BE2C (cell line): ENCODE measurements around the gene PRSS22.

ENCODE experiments used
- DNase-seq: peaks from one replicate; pipeline ENCODE4 v3.0.0-alpha.2; 2020
- H3K27me3 ChIP-seq: fragments of 250-450 bp; sonication (Bioruptor Pico); 2 replicates; pipeline ENCODE4 v1.5.1; 2020; ENCODE audit warnings: mild to moderate bottlenecking
- H3K36me3 ChIP-seq: fragments of 250-450 bp; sonication (Bioruptor Pico); 2 replicates; pipeline ENCODE4 v1.5.1; 2020; ENCODE audit warnings: mild to moderate bottlenecking
- H3K4me1 ChIP-seq: fragments of 250-450 bp; sonication (Bioruptor Pico); 2 replicates; pipeline ENCODE4 v1.5.1; 2020
- H3K4me3 ChIP-seq: 2 replicates; pipeline ENCODE4 v1.5.1; 2011; ENCODE audit warnings: low read depth, low read length
- H3K9me3 ChIP-seq: fragments of 250-450 bp; sonication (Bioruptor Pico); 2 replicates; pipeline ENCODE4 v1.5.1; 2020
- TF ChIP-seq, protein P1 (sequence below): IDR thresholded peaks from 2 replicates; pipeline ENCODE4 v1.5.1; 2012; ENCODE audit warnings: mild to moderate bottlenecking, low read depth, low read length

Gene PRSS22

GRCh38 chr16:2815299-2815771 is 42.6 kb downstream of the PRSS22 start:
- no peak for DNase-seq
- Histone ChIP-seq H3K27me3 (0 out of 2 replicates have a peak, but pooled peaks cover 3% of the 10 kb centered on the region), H3K36me3 (no peaks in the 10 kb centered on the region), H3K9me3 (no peaks in the 10 kb centered on the region), H3K4me1 (no peaks in the 10 kb centered on the region), H3K4me3 (no peak overlapping the region)
- TF ChIP-seq, protein P1, sequence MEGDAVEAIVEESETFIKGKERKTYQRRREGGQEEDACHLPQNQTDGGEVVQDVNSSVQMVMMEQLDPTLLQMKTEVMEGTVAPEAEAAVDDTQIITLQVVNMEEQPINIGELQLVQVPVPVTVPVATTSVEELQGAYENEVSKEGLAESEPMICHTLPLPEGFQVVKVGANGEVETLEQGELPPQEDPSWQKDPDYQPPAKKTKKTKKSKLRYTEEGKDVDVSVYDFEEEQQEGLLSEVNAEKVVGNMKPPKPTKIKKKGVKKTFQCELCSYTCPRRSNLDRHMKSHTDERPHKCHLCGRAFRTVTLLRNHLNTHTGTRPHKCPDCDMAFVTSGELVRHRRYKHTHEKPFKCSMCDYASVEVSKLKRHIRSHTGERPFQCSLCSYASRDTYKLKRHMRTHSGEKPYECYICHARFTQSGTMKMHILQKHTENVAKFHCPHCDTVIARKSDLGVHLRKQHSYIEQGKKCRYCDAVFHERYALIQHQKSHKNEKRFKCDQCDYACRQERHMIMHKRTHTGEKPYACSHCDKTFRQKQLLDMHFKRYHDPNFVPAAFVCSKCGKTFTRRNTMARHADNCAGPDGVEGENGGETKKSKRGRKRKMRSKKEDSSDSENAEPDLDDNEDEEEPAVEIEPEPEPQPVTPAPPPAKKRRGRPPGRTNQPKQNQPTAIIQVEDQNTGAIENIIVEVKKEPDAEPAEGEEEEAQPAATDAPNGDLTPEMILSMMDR, result no peak

- no peak for DNase-seq
- H3K27me3 ChIP-seq, result peaks cover 7% of the 10 kb centered on the region
- no peaks in the 10 kb centered on the region for H3K9me3 ChIP-seq
- no peaks in the 10 kb centered on the region for H3K4me1 ChIP-seq
- TF ChIP-seq, protein P1, result no peak
- no peak overlapping the region for H3K4me3 ChIP-seq
- H3K36me3 ChIP-seq, result no peaks in the 10 kb centered on the region
These were observed 43.2 kb downstream of the PRSS22 start for GRCh38 chr16:2814551-2815298.

DNA sequence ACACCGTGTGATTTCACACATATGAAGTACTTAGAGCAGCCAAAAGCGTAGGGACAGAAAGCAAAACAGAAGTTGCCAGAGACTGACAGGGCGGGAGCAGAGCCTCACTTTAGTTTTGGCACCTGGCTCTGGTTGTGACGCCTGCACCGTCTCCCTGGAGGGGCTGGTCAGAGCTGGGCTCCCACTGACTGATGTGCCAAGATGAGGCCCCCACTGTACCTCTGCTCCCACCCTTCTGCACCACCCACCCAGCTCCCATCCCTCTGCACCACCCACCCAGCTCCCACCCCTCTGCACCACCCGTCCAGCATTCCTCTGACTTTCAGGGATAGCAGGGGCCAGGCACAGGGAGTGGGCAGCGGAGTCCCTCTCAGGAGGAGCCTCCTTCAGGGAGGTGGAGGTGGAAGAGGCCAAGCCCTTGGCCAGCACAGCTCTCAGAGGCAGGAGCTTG is 44.2 kb downstream of the PRSS22 start:
- no peak for DNase-seq
- Histone ChIP-seq H3K4me3 (no peak overlapping the region), H3K36me3 (no peaks in the 10 kb centered on the region), H3K9me3 (no peaks in the 10 kb centered on the region), H3K27me3 (peaks cover 11% of the 10 kb centered on the region), H3K4me1 (no peaks in the 10 kb centered on the region)
- TF ChIP-seq, protein P1, result no peak

DNA sequence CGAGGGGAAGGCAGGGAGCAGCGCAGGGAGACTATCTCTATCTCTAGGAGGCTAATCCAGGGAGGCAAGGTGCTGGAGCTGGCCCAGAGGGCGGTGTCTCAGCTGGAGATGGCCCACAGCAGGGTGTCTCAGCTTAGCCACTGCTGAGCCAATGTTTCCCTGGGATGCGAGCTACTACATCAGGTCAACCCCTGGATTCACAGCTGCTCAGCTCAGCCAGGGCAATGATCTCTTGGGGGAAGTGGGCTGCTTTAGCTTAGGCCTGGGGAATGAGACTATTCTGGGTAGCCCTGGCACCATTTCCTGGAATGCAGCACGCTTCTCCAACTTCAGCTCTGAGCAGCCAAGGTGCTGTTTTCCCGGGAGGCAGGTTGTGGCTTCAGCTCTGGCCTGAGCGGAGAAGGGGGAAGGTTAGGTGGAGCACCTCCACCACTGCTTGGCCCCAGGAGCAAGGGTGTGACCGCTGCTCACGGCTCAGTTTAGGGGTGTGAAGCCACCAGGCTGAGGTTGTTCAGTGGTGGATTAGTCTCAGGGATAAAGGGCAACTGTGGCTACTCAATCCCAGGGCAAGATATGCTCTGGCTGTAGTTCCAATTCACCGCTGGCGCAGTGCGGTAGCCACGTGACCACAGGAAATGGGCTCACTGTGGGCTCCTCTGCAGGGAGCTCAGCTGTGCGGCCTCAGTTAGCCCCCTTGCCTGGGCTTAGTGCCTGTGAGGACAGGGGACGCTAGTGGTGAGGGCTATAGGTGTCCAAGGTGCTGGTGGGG is 46.1 kb downstream of the PRSS22 start:
- no peaks in the 10 kb centered on the region for H3K36me3 ChIP-seq
- TF ChIP-seq, protein P1, result no peak
- no peaks in the 10 kb centered on the region for H3K9me3 ChIP-seq
- no peak for DNase-seq
- peaks cover 12% of the 10 kb centered on the region for H3K27me3 ChIP-seq
- no peaks in the 10 kb centered on the region for H3K4me1 ChIP-seq
- no peak overlapping the region for H3K4me3 ChIP-seq

- Histone ChIP-seq H3K4me3 (no peak overlapping the region), H3K36me3 (no peaks in the 10 kb centered on the region), H3K4me1 (no peaks in the 10 kb centered on the region), H3K9me3 (no peaks in the 10 kb centered on the region), H3K27me3 (peaks cover 12% of the 10 kb centered on the region)
- DNase-seq, result no peak
- TF ChIP-seq, protein P1, result no peak
These were observed 47.3 kb downstream of the PRSS22 start for GRCh38 chr16:2810651-2811050.
